Suprapubic skin (tissue), 4 donors: Measurements from ENCODE around the gene PRAMEF11.

ENCODE experiments used
- POLR2A ChIP-seq, 2 donors: fragments of 450-650 bp; IDR thresholded peaks; one replicate each; pipeline ENCODE4 v1.6.1; 2017; ENCODE audit warnings: antibody characterized with exemption in 2 of 2, mild to moderate bottlenecking in 2 of 2, moderate library complexity in 2 of 2
- POLR2AphosphoS5 ChIP-seq, 3 donors: sonication (generic); formaldehyde crosslinking; IDR thresholded peaks; one replicate each; pipeline ENCODE4 v1.6.1; 2017; ENCODE audit warnings: antibody characterized with exemption in 3 of 3
- TF ChIP-seq, protein P1 (sequence below), 2 donors: fragments of 200-600 bp in 1 of 2; fragments of 450-650 bp in 1 of 2; sonication (generic) in 1 of 2; IDR thresholded peaks; one replicate each; pipeline ENCODE4 v1.5.1; 2016 to 2019; ENCODE audit warnings: antibody characterized with exemption in 2 of 2, mild to moderate bottlenecking in 1 of 2, moderate library complexity in 1 of 2

DNA sequence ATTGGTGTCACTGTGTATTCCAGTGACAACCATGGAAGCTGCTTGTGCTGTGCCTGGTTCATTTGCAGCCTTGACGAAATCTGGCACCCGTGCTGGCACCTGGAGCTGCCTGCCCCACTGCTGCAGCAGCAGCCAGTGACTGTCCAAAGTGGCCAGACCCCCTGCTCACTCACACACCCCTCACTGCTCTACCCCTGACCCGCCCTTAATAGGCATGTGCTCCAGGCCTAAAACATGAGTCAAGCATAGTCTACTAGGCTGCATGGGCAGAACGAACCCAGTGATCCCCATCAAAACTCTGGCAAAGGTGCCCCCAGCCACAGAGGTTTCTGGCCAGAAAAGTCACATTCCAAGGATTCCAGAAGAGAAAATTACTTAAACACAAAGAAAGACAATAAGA is 32.3 kb downstream of the PRAMEF11 start:
- TF ChIP-seq POLR2A (IDR thresholded peaks at IDR 0.05) (no peak), POLR2AphosphoS5 (IDR thresholded peaks at IDR 0.05) (no peak)
- TF ChIP-seq, protein P1, sequence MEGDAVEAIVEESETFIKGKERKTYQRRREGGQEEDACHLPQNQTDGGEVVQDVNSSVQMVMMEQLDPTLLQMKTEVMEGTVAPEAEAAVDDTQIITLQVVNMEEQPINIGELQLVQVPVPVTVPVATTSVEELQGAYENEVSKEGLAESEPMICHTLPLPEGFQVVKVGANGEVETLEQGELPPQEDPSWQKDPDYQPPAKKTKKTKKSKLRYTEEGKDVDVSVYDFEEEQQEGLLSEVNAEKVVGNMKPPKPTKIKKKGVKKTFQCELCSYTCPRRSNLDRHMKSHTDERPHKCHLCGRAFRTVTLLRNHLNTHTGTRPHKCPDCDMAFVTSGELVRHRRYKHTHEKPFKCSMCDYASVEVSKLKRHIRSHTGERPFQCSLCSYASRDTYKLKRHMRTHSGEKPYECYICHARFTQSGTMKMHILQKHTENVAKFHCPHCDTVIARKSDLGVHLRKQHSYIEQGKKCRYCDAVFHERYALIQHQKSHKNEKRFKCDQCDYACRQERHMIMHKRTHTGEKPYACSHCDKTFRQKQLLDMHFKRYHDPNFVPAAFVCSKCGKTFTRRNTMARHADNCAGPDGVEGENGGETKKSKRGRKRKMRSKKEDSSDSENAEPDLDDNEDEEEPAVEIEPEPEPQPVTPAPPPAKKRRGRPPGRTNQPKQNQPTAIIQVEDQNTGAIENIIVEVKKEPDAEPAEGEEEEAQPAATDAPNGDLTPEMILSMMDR (IDR thresholded peaks at IDR 0.05): no peak
